ENCODE results near the gene CD83. TPM values are rescaled to one million over a fixed set of nuclear protein-coding genes. Genes with fewer than 3 reads are reported as not detected.

Gene CD83
- total and polyA plus RNA-seq, 7 donors, result 0.10 to 2.1 (median 0.71) TPM

DNA sequence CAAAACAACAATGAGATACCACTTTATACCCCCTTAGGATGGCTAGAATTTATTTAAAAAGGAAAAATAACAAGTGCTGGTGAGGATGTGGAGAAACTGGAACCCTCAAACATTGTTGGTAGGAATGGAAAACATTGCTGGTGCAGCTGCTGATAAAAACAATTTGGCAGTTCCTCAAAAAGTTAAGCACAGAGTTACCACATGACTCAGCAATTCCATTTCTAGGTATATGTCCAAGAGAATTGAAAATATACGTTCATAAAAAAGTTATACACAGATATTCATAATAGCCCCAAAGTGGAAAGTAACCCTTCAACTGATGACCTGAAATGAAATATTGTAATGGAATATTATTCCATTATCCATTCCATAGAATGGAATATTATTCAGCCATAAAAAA, 55.0 kb downstream of the CD83 start:
- no peaks in the 10 kb centered on the region for H3K27me3 ChIP-seq (ENCODE audit: insufficient read depth in 3 of 3, low read length in 2 of 3)
- H3K27ac ChIP-seq, result no peak overlapping the region
- intact Hi-C loops (cut with DNase I), result no loop called here
- ATAC-seq (no peak), DNase-seq (no peak)
- H3K36me3 ChIP-seq (ENCODE audit: insufficient read depth in 1 of 2, low read depth in 1 of 2), result no peaks in the 10 kb centered on the region
- WGBS, 3 donors, result 93 to 94% (median 93%) methylated on average over 1 of the region's 1 CpG
- TF ChIP-seq, protein P1, sequence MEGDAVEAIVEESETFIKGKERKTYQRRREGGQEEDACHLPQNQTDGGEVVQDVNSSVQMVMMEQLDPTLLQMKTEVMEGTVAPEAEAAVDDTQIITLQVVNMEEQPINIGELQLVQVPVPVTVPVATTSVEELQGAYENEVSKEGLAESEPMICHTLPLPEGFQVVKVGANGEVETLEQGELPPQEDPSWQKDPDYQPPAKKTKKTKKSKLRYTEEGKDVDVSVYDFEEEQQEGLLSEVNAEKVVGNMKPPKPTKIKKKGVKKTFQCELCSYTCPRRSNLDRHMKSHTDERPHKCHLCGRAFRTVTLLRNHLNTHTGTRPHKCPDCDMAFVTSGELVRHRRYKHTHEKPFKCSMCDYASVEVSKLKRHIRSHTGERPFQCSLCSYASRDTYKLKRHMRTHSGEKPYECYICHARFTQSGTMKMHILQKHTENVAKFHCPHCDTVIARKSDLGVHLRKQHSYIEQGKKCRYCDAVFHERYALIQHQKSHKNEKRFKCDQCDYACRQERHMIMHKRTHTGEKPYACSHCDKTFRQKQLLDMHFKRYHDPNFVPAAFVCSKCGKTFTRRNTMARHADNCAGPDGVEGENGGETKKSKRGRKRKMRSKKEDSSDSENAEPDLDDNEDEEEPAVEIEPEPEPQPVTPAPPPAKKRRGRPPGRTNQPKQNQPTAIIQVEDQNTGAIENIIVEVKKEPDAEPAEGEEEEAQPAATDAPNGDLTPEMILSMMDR (IDR thresholded peaks at IDR 0.05), result no peak
- H3K4me3 ChIP-seq, result no peak overlapping the region
- peaks cover 16% of the 10 kb centered on the region for H3K9me3 ChIP-seq
- H3K4me1 ChIP-seq, result no peaks in the 10 kb centered on the region

DNA sequence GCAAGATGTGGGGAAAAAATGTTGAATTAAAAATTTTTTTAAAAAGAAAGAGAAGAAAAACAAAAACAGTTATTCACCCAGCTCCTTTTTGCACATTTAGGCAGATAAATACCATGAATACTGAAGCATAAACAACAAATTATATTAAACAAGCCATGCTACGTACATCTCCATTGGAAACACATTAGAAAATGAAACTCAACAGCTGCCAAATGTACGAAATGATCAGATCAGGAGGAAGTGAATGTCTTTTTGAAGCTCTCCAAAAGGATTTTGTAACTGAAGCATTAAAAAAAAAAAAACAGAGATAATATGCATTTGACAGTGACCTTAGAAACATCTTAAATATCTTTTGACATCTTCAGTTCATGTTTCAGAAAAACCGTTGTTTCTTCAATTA, 56.7 kb downstream of the CD83 start:
- Histone ChIP-seq H3K4me3 (no peak overlapping the region), H3K9me3 (peaks cover 12% of the 10 kb centered on the region), H3K27ac (no peak overlapping the region), H3K27me3 (ENCODE audit: insufficient read depth in 3 of 3, low read length in 2 of 3) (no peaks in the 10 kb centered on the region), H3K36me3 (ENCODE audit: insufficient read depth in 1 of 2, low read depth in 1 of 2) (no peaks in the 10 kb centered on the region), H3K4me1 (no peaks in the 10 kb centered on the region)
- 65 to 73% (median 66%) methylated on average over 3 of the region's 3 CpGs for WGBS, 3 donors
- ATAC-seq, result no peak
- no peak for DNase-seq
- TF ChIP-seq, protein P1 (IDR thresholded peaks at IDR 0.05), result no peak
- intact Hi-C loops (cut with DNase I), result no loop called here

- TF ChIP-seq, protein P1 (IDR thresholded peaks at IDR 0.05), result no peak
- WGBS, 3 donors, result 74 to 79% (median 76%) methylated on average over 4 of the region's 4 CpGs
- H3K27me3 ChIP-seq (ENCODE audit: insufficient read depth in 3 of 3, low read length in 2 of 3), result no peaks in the 10 kb centered on the region
- DNase-seq (no peak), ATAC-seq (no peak)
- H3K9me3 ChIP-seq, result peaks cover 4% of the 10 kb centered on the region
- no peaks in the 10 kb centered on the region for H3K4me1 ChIP-seq
- H3K4me3 ChIP-seq, result no peak overlapping the region
- no peak overlapping the region for H3K27ac ChIP-seq
- intact Hi-C loops (cut with DNase I), result no loop called here
- no peaks in the 10 kb centered on the region for H3K36me3 ChIP-seq (ENCODE audit: insufficient read depth in 1 of 2, low read depth in 1 of 2)
Measured at GRCh38 chr6:14174996-14175395, 57.4 kb downstream of the CD83 start.

DNA sequence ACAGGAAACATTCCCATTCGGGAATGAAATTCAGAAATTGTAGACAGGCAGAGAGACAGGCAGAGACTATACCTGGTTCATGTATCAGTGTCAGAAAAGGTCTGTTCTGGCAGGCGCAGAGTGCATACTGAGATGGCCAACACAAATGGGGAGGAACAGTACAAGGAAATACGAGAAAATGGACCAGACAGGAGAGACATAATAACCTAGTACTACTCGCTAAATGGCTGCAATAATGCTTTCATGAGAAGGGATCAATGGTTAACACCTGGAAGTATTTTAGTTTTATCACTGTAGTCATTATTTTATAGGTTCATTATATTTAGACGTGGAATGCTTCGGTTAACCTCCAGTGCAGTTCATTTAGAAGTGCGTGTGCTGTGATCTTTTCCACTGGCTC, 58.9 kb downstream of the CD83 start:
- no peak for DNase-seq
- TF ChIP-seq, protein P1 (IDR thresholded peaks at IDR 0.05), result no peak
- Histone ChIP-seq H3K4me1 (no peaks in the 10 kb centered on the region), H3K27me3 (ENCODE audit: insufficient read depth in 3 of 3, low read length in 2 of 3) (no peaks in the 10 kb centered on the region), H3K36me3 (ENCODE audit: insufficient read depth in 1 of 2, low read depth in 1 of 2) (no peaks in the 10 kb centered on the region), H3K9me3 (no peaks in the 10 kb centered on the region), H3K27ac (no peak overlapping the region), H3K4me3 (no peak overlapping the region)
- WGBS, 3 donors, result 85 to 93% (median 86%) methylated on average over 7 of the region's 7 CpGs
- intact Hi-C loops (cut with DNase I), result no loop called here
- ATAC-seq, result no peak

DNA sequence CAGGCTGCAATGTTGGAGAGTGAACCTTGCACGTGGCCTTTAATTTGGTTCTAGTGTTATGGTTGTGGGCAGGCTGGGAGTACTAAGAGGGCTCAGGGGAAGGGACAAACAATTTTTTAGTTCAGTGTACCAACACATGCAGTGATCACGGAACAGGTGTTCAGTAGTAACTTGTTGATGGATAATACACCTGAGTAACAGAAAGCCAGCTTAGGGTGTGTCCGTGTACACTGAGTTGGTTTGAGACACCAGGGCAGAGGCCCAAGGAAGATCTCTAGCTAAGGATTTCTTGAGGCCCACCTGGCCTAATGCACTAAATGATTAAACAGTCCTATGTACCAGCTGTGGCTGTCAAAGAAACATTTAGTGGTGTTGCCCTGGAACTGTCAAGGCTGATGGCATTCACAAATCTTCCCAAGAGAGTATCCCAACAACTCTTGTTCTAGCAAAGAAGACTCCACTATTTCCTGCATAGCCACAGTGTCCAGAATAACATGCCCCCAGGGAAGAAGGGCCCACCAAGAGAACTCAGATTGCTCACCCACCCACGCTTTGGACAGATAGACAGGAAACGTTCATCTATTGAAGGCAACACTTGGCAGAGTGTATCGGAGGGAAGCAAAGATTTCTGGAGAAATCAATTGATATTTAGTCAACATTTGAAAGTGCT, 60.0 kb downstream of the CD83 start:
- H3K9me3 ChIP-seq, result no peaks in the 10 kb centered on the region
- no peak overlapping the region for H3K4me3 ChIP-seq
- TF ChIP-seq, protein P1 (IDR thresholded peaks at IDR 0.05), result no peak
- H3K27ac ChIP-seq, result no peak overlapping the region
- 81 to 86% (median 82%) methylated on average over 6 of the region's 6 CpGs for WGBS, 3 donors
- no peaks in the 10 kb centered on the region for H3K4me1 ChIP-seq
- DNase-seq (no peak), ATAC-seq (no peak)
- intact Hi-C loops (cut with DNase I), result no loop called here
- H3K36me3 ChIP-seq (ENCODE audit: insufficient read depth in 1 of 2, low read depth in 1 of 2), result no peaks in the 10 kb centered on the region
- no peaks in the 10 kb centered on the region for H3K27me3 ChIP-seq (ENCODE audit: insufficient read depth in 3 of 3, low read length in 2 of 3)

Measured in psoas muscle (tissue), 8 donors.